Lower leg skin (tissue), 3 donors: Measurements from ENCODE around the gene MASP2.

Experiments
- CTCF ChIP-seq, 3 donors: fragments of 450-650 bp; IDR thresholded peaks; one replicate each; pipeline ENCODE4 v1.5.1; 2016; ENCODE audit warnings: antibody characterized with exemption in 3 of 3, mild to moderate bottlenecking in 3 of 3, moderate library complexity in 2 of 3
- POLR2A ChIP-seq, 2 donors: fragments of 450-650 bp; IDR thresholded peaks; one replicate each; pipeline ENCODE4 v1.6.1; 2016 to 2017; ENCODE audit warnings: antibody characterized with exemption in 2 of 2, mild to moderate bottlenecking in 1 of 2, moderate library complexity in 1 of 2

DNA sequence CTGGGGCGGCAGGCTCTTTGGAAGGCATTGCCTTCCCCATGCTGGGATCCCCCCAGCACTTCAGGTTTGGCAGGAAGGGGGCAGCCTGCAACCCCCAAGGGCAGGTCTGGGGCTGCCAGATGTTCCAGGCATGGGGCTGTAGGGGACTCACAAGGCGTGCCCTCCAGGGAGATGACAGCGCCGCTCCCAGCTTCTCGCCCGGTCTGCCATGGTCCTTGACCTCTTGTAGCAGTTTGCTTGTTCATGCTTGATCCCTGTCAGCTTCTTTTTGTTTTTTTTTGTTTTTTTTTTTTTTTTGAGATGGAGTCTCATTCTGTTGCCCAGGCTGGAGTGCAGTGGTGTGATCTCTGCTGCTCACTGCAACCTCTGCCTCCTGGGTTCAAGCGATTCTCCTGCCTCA, 56.2 kb downstream of the MASP2 start:
- TF ChIP-seq CTCF (IDR thresholded peaks at IDR 0.05) (no peak), POLR2A (IDR thresholded peaks at IDR 0.05) (no peak)
